GM12878 (cell line): ENCODE measurements around the gene ACAT2. TPM values are rescaled to one million over a fixed set of nuclear protein-coding genes. Genes with fewer than 3 reads are reported as not detected.

ENCODE experiments used
- ATAC-seq: fragments of 200-7000 bp; cut with Tn5 transposase; 3 replicates; pipeline ENCODE4 v1.9.1; 2020; ENCODE audit warnings: mild to moderate bottlenecking, moderate library complexity
- BruUV-seq: library from RNA; stranded (reverse); fragments of 400-500 nt; replicated peaks from 2 replicates; lab custom pipeline; 2021; lab: Mats Ljungman, UMichigan
- CTCF ChIA-PET: fragments of 300-600 bp; sonication (Branson Sonifier 250); formaldehyde crosslinking; extraction: SDS; loops from one replicate; lab custom pipeline; 2021; ENCODE audit warnings: inconsistent platforms; lab: Yijun Ruan, JAX
- POLR2A ChIA-PET: fragments of 350-600 bp; formaldehyde crosslinking; extraction: SDS; loops from one replicate; lab custom pipeline; 2021; ENCODE audit warnings: inconsistent platforms; lab: Charles Lee
- RAD21 ChIA-PET: fragments of 300-600 bp; sonication (Branson Sonifier 250); formaldehyde crosslinking; loops from one replicate; lab custom pipeline; 2023; ENCODE audit warnings: antibody characterized with exemption; ENCODE audit not compliant: unreplicated experiment; lab: Charles Lee
- SMC1A ChIA-PET: fragments of 300-600 bp; sonication (Branson Sonifier 250); formaldehyde crosslinking; loops from one replicate; lab custom pipeline; 2023; ENCODE audit not compliant: unreplicated experiment, uncharacterized antibody; lab: Charles Lee
- DNase-seq: peaks from one replicate; pipeline ENCODE4 v3.0.0-alpha.2; 2011; ENCODE audit warnings: low read depth, low spot score
- FAIRE-seq: peaks from 3 replicates; lab custom pipeline; 2011; peaks lifted over from hg19 to GRCh38; lab: Jason Lieb, UNC
- H2AFZ ChIP-seq: 2 replicates; pipeline ENCODE4 v1.6.0; 2011; ENCODE audit warnings: low read depth, low read length, control low read depth; ENCODE audit not compliant: control insufficient read depth
- H3K27ac ChIP-seq: 2 replicates; pipeline ENCODE4 v1.5.1; 2011; ENCODE audit warnings: control low read depth; ENCODE audit not compliant: control insufficient read depth, insufficient read depth
- H3K27me3 ChIP-seq, 2 experiments: replicated peaks in 1 of 2; 2 replicates each; pipeline versions ENCODE4 v1.6.0 to v1.6.1; 2011; ENCODE audit warnings: low read length in 1 of 2; ENCODE audit not compliant: control insufficient read depth in 2 of 2, insufficient read depth in 2 of 2
- H3K36me3 ChIP-seq, 2 experiments: 2 replicates each; pipeline ENCODE4 v1.5.1; 2011; ENCODE audit warnings: low read length in 1 of 2; ENCODE audit not compliant: control insufficient read depth in 2 of 2, insufficient read depth in 2 of 2
- H3K4me1 ChIP-seq: 2 replicates; pipeline ENCODE4 v1.6.1; 2011; ENCODE audit warnings: mild to moderate bottlenecking, low read length, moderate library complexity, mixed read lengths; ENCODE audit not compliant: control insufficient read depth, insufficient read depth
- H3K4me2 ChIP-seq: 2 replicates; pipeline ENCODE4 v1.6.0; 2011; ENCODE audit warnings: control low read depth; ENCODE audit not compliant: control insufficient read depth, insufficient read depth
- H3K4me3 ChIP-seq: fragments of 200-600 bp; sonication (generic); 2 replicates; pipeline ENCODE4 v1.5.1; 2016
- H3K79me2 ChIP-seq: 2 replicates; pipeline ENCODE4 v1.6.0; 2011; ENCODE audit warnings: low read length; ENCODE audit not compliant: control insufficient read depth, insufficient read depth
- H3K9ac ChIP-seq: 2 replicates; pipeline ENCODE4 v1.8.0; 2011; ENCODE audit warnings: low read length, control low read depth, mixed read lengths; ENCODE audit not compliant: control insufficient read depth, insufficient read depth
- H3K9me3 ChIP-seq: replicated peaks from 3 replicates; pipeline ENCODE4 v1.5.1; 2011; ENCODE audit warnings: mild to moderate bottlenecking, low read length; ENCODE audit not compliant: control insufficient read depth, insufficient read depth
- H4K20me1 ChIP-seq: 2 replicates; pipeline ENCODE4 v1.6.0; 2011; ENCODE audit not compliant: control insufficient read depth, insufficient read depth
- BHLHE40 ChIP-seq, 2 experiments: fragments of 450-650 bp in 1 of 2; IDR thresholded peaks; 2 replicates each; pipeline ENCODE4 v1.6.1; 2011 to 2017; ENCODE audit warnings: low read depth in 2 of 2, borderline replicate concordance in 1 of 2, improper control_type of control experiment in 1 of 2, low read length in 1 of 2, mild to moderate bottlenecking in 1 of 2
- CBX3 ChIP-seq: fragments of 200-600 bp; sonication (generic); IDR thresholded peaks from 2 replicates; pipeline ENCODE4 v1.6.1; 2016; ENCODE audit warnings: low read depth, borderline replicate concordance
- HDAC6 ChIP-seq: fragments of 200-600 bp; sonication (generic); IDR thresholded peaks from one replicate; pipeline ENCODE4 v1.8.0; 2017; ENCODE audit warnings: antibody characterized with exemption; ENCODE audit not compliant: unreplicated experiment
- MXI1 ChIP-seq: fragments of 150-350 bp; IDR thresholded peaks from 2 replicates; pipeline ENCODE4 v1.6.1; 2011; ENCODE audit warnings: low read depth, mild to moderate bottlenecking, inconsistent platforms, low read length, improper control_type of control experiment
- MYB ChIP-seq: fragments of 150-350 bp; IDR thresholded peaks from 2 replicates; pipeline ENCODE4 v1.6.1; 2014; ENCODE audit warnings: mild to moderate bottlenecking, low read depth, low read length, borderline replicate concordance
- NFXL1 ChIP-seq: fragments of 450-650 bp; IDR thresholded peaks from 2 replicates; pipeline ENCODE4 v1.6.1; 2017; ENCODE audit warnings: antibody characterized with exemption, mild to moderate bottlenecking, borderline replicate concordance
- NFYB ChIP-seq: IDR thresholded peaks from 2 replicates; pipeline ENCODE4 v1.6.1; 2011; ENCODE audit warnings: low read depth, mild to moderate bottlenecking, low read length, improper control_type of control experiment, moderate library complexity; ENCODE audit not compliant: insufficient read depth
- NRF1 ChIP-seq: conservative IDR thresholded peaks from 2 replicates; pipeline ENCODE4 v1.6.1; 2011; ENCODE audit warnings: mild to moderate bottlenecking, low read depth, low read length, improper control_type of control experiment
- PAX5 ChIP-seq: IDR thresholded peaks from 2 replicates; pipeline ENCODE4 v1.6.1; 2011; ENCODE audit warnings: low read depth, low read length, borderline replicate concordance
- RELA ChIP-seq: fragments of 450-650 bp; IDR thresholded peaks from 2 replicates; pipeline ENCODE4 v1.8.0; 2014; ENCODE audit warnings: borderline replicate concordance; ENCODE audit not compliant: partially characterized antibody
- SIN3A ChIP-seq: IDR thresholded peaks from 2 replicates; pipeline ENCODE4 v1.6.1; 2012; ENCODE audit warnings: low read depth, low read length, improper control_type of control experiment
- SMAD1 ChIP-seq: fragments of 450-650 bp; IDR thresholded peaks from 2 replicates; pipeline ENCODE4 v1.6.1; 2018; ENCODE audit warnings: mild to moderate bottlenecking, low read depth; ENCODE audit not compliant: partially characterized antibody
- SP1 ChIP-seq: IDR thresholded peaks from one replicate; pipeline ENCODE4 v1.6.1; 2011; ENCODE audit warnings: low read depth, low read length
- SREBF1 ChIP-seq: IDR thresholded peaks from 2 replicates; pipeline ENCODE4 v1.6.1; 2012; ENCODE audit warnings: mild to moderate bottlenecking, low read length
- ZNF207 ChIP-seq: fragments of 450-650 bp; IDR thresholded peaks from 2 replicates; pipeline ENCODE4 v1.6.1; 2014; ENCODE audit warnings: antibody characterized with exemption, mild to moderate bottlenecking, borderline replicate concordance
- ZNF217 ChIP-seq: fragments of 450-650 bp; IDR thresholded peaks from 2 replicates; pipeline ENCODE4 v1.6.1; 2017; ENCODE audit warnings: antibody characterized with exemption, mild to moderate bottlenecking
- WGBS: methylation state at CpG from one replicate; pipeline ENCODE4 v1.1.6; 2016; ENCODE audit warnings: low lambda C conversion rate; ENCODE audit not compliant: insufficient replicate concordance, insufficient coverage; ENCODE audit errors: missing lambda C conversion rate; 5-methylcytosine and 5-hydroxymethylcytosine counted together
- in situ Hi-C: fragments of 300-500 bp; cut with MboI; formaldehyde crosslinking; loops from 9 replicates; pipeline ENCODE4 v1.14.3; 2018; ENCODE audit warnings: mixed read lengths
- intact Hi-C: fragments of 100-400 bp; cut with micrococcal nuclease; formaldehyde crosslinking; loops from one replicate; pipeline ENCODE4 v1.14.2; 2022; ENCODE audit not compliant: unreplicated experiment
- polyA plus RNA-seq, 11 experiments: library from polyadenylated mRNA; depleted of rRNA in 4 of 11; unstranded in 6 of 11; stranded (reverse) in 5 of 11; fragments of >200 nt; fragmentation: Nextera tagmentation in 4 of 11; fragmentation: Illumina TruSeq in 1 of 11; extraction: Ambion mirVana in 4 of 11; extraction: Trizol in 1 of 11; gene quantifications; 1 replicate in 1 of 11; 2 replicates in 10 of 11; pipeline versions ENCODE4 v1.2.1 to v1.2.3, GENCODE V29; 2011 to 2016; ENCODE audit warnings: inconsistent platforms in 2 of 11, missing spikeins in 2 of 11, low read depth in 1 of 11
- total RNA-seq, 4 experiments: library from RNA; depleted of rRNA in 3 of 4; stranded (reverse); fragments of >200 nt in 3 of 4; fragmentation: Illumina TruSeq in 1 of 4; extraction: Trizol in 1 of 4; gene quantifications; 2 replicates each; pipeline versions ENCODE4 v1.2.1 to v1.2.3, GENCODE V29; 2013 to 2021
- TF ChIP-seq, protein P1 (sequence below): IDR thresholded peaks from 2 replicates; pipeline ENCODE4 v1.6.1; 2011; ENCODE audit warnings: borderline replicate concordance, low read depth, mild to moderate bottlenecking, moderate library complexity, low read length; ENCODE audit not compliant: insufficient read depth, poor library complexity, severe bottlenecking
- TF ChIP-seq, protein P2 (sequence below): fragments of 450-650 bp; IDR thresholded peaks from 2 replicates; pipeline ENCODE4 v1.6.1; 2016; ENCODE audit warnings: mild to moderate bottlenecking

The ACAT2 gene
- total and polyA plus RNA-seq, 10 of the 15 experiments (the other 5 are each of a cell fraction or from before 2014, with no cell fraction given): 87.9 to 257 (median 132) TPM

DNA sequence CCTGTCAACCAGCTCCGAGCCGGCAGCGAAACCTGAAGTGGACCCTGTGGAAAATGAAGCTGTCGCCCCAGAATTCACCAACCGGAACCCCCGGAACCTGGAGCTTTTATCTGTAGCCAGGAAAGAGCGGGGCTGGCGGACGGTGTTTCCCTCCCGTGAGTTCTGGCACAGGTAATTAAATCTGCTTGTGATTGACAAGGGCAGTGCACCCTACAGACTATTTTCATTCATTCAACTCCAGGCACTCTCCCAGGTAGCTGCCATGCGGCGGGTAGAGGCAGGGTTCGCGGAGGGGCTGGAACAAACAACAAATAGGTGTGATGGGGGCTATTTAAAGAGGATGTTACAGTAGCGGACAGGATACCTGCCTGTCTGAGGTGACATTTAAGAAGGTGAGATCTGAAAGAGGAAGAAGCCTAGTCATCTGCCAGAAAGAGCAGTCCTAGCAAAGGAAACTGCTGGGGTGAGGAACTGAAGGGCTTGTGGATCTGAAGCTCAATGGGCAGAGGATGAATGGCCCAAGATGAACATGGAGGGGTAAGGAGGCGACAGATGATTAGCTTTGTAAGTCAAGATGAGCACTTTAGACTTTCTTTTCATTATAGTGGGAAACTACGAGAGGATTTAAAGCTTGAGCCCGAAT is 29.2 kb downstream of the ACAT2 start:
- no TSS peak for BruUV-seq
- H3K27ac ChIP-seq: peak overlapping the region; percentile 87
- H3K79me2 ChIP-seq: peaks cover 75% of the 10 kb centered on the region
- H3K9ac ChIP-seq: peak overlapping the region; percentile 92
- SMC1A ChIA-PET: interaction anchor here (0.6 to 8.4 kb wide), 16 partner anchors 10 to 191 kb away, joined by 3 to 108 read pairs (median 5); partner anchors contain the start of genes ACAT2 and WTAP
- CTCF ChIA-PET: interaction anchor here (0.6 to 4.7 kb wide), 9 partner anchors 16 to 1543 kb away, joined by 3 to 46 read pairs (median 4); partner anchors contain the start of gene SOD2
- no peaks in the 10 kb centered on the region; the same call in 1 of the 2 replicates for H3K4me1 ChIP-seq
- 1% methylated on average over 18 of the region's 18 CpGs for WGBS
- peak overlapping the region; percentile 89 for H2AFZ ChIP-seq
- no peak for DNase-seq
- ATAC-seq: no peak
- no peaks in the 10 kb centered on the region for H4K20me1 ChIP-seq
- RAD21 ChIA-PET: interaction anchor here (0.6 to 5.5 kb wide), 9 partner anchors 18 to 143 kb away, joined by 3 to 52 read pairs (median 4); partner anchors contain the start of genes ACAT2 and WTAP
- in situ Hi-C loops (no loop called here), intact Hi-C loops (no loop called here)
- peaks cover 0 to 3% of the 10 kb centered on the region in 2 experiments; a peak in 3 of 4 replicates for H3K36me3 ChIP-seq
- FAIRE-seq: no peak
- H3K4me2 ChIP-seq: peak overlapping the region; percentile 58
- TF ChIP-seq MXI1: peak; percentile 29; the same call in 1 of the 2 replicates
- no peak for TF ChIP-seq CBX3
- 0 out of 2 replicates have a peak, but pooled peaks have one; percentile 55 for TF ChIP-seq SIN3A
- no peak for TF ChIP-seq BHLHE40 (IDR thresholded peaks at IDR 0.05; ENCODE audit: borderline replicate concordance in 1 of 2, low read depth in 2 of 2, low read length in 1 of 2)
- TF ChIP-seq RELA: no peak
- TF ChIP-seq, protein P1, sequence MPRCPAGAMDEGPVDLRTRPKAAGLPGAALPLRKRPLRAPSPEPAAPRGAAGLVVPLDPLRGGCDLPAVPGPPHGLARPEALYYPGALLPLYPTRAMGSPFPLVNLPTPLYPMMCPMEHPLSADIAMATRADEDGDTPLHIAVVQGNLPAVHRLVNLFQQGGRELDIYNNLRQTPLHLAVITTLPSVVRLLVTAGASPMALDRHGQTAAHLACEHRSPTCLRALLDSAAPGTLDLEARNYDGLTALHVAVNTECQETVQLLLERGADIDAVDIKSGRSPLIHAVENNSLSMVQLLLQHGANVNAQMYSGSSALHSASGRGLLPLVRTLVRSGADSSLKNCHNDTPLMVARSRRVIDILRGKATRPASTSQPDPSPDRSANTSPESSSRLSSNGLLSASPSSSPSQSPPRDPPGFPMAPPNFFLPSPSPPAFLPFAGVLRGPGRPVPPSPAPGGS: no peak
- TF ChIP-seq NFXL1: no peak
- TF ChIP-seq SMAD1: no peak
- TF ChIP-seq SREBF1: no peak
- 0 out of 2 replicates have a peak, but pooled peaks have one; percentile 35 for TF ChIP-seq PAX5
- no peak for TF ChIP-seq ZNF217
- TF ChIP-seq MYB: no peak
- no peak for TF ChIP-seq ZNF207
- TF ChIP-seq HDAC6: no peak
- no peak for TF ChIP-seq NRF1
- TF ChIP-seq NFYB: no peak
- TF ChIP-seq SP1: no peak
- TF ChIP-seq, protein P2, sequence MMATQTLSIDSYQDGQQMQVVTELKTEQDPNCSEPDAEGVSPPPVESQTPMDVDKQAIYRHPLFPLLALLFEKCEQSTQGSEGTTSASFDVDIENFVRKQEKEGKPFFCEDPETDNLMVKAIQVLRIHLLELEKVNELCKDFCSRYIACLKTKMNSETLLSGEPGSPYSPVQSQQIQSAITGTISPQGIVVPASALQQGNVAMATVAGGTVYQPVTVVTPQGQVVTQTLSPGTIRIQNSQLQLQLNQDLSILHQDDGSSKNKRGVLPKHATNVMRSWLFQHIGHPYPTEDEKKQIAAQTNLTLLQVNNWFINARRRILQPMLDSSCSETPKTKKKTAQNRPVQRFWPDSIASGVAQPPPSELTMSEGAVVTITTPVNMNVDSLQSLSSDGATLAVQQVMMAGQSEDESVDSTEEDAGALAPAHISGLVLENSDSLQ: peak; percentile 73
- no peaks in the 10 kb centered on the region for H3K27me3 ChIP-seq
- no peaks in the 10 kb centered on the region for H3K9me3 ChIP-seq
- H3K4me3 ChIP-seq: peak overlapping the region; percentile 86
- POLR2A ChIA-PET: interaction anchor here (0.6 to 5.3 kb wide), 14 partner anchors 9 to 192 kb away, joined by 3 to 85 read pairs (median 4); partner anchors contain the start of genes ACAT2 and WTAP
